Measurements from ENCODE around the gene TUT1. TPM values are rescaled to one million over a fixed set of nuclear protein-coding genes. Genes with fewer than 3 reads are reported as not detected.

The TUT1 gene
- total RNA-seq, 1 experiment from 2014 or later: 20.7 TPM

DNA sequence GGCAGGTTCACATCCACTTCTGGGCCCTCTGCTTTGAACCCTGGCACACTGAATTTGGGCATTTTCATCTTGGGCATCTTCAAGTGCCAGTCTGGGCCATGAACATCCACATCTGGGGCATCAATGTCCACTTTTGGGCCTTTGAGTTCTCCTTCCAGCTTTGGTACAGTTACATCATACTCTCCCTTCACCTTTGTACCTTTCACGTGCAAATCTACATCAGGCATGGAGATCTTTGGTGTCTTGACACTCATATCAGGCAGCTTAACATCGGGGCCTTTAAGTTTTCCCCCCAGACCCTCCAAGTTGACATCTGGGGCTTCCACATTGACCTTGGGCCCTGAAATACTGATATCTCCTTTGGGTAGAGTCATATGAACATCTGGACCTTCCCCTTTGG lies 59.2 kb downstream of the TUT1 start:
- H4K20me1 ChIP-seq (ENCODE audit: control insufficient read depth, insufficient read depth, insufficient read length): no peaks in the 10 kb centered on the region
- H3K4me1 ChIP-seq (ENCODE audit: insufficient read depth, low read length): no peaks in the 10 kb centered on the region
- no peaks in the 10 kb centered on the region for H3K23me2 ChIP-seq (ENCODE audit: insufficient read length, low read depth, low read length, poor library complexity, severe bottlenecking)
- H3K14ac ChIP-seq (ENCODE audit: insufficient read depth, low read length): no peak overlapping the region
- Mint-ChIP-seq H3K27ac (no peak overlapping the region), H3K4me3 (no peak overlapping the region), H3K9me3 (peaks cover 4 to 38% of the 10 kb centered on the region in 2 experiments; a peak in 4 of 5 replicates), H3K4me1 (peaks cover 4 to 9% of the 10 kb centered on the region in 2 experiments), H3K27me3 (ENCODE audit: low read depth) (peaks cover 5% of the 10 kb centered on the region; the same call in 1 of the 2 replicates), H3K36me3 (ENCODE audit: insufficient read depth in 1 of 3, low read depth in 3 of 3) (peaks cover 2 to 45% (median 31%) of the 10 kb centered on the region in 3 experiments; a peak in 5 of 7 replicates)
- no peaks in the 10 kb centered on the region for H3K27me3 ChIP-seq (ENCODE audit: insufficient read depth, low read length)
- no peak overlapping the region for H4K91ac ChIP-seq (ENCODE audit: insufficient read length, low read depth, low read length)
- no peak overlapping the region for H2AK5ac ChIP-seq (ENCODE audit: insufficient read length, low read length)
- H2BK20ac ChIP-seq (ENCODE audit: low read depth, low read length, poor library complexity, severe bottlenecking): no peak overlapping the region
- no CpG with 5 or more reads among the region's 2 CpGs for WGBS (ENCODE audit: extremely low coverage, insufficient read length, low lambda C conversion rate)
- TF ChIP-seq, protein P1, sequence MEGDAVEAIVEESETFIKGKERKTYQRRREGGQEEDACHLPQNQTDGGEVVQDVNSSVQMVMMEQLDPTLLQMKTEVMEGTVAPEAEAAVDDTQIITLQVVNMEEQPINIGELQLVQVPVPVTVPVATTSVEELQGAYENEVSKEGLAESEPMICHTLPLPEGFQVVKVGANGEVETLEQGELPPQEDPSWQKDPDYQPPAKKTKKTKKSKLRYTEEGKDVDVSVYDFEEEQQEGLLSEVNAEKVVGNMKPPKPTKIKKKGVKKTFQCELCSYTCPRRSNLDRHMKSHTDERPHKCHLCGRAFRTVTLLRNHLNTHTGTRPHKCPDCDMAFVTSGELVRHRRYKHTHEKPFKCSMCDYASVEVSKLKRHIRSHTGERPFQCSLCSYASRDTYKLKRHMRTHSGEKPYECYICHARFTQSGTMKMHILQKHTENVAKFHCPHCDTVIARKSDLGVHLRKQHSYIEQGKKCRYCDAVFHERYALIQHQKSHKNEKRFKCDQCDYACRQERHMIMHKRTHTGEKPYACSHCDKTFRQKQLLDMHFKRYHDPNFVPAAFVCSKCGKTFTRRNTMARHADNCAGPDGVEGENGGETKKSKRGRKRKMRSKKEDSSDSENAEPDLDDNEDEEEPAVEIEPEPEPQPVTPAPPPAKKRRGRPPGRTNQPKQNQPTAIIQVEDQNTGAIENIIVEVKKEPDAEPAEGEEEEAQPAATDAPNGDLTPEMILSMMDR (conservative IDR thresholded peaks at IDR 0.05): no peak
- H3K56ac ChIP-seq (ENCODE audit: insufficient read length, low read depth, low read length): no peak overlapping the region
- H3K79me1 ChIP-seq (ENCODE audit: insufficient read depth, low read depth, low read length, poor library complexity, severe bottlenecking): no peaks in the 10 kb centered on the region
- H2AFZ ChIP-seq (ENCODE audit: low read length): no peak overlapping the region
- H3K18ac ChIP-seq (ENCODE audit: insufficient read length, low read depth, low read length): no peak overlapping the region
- H2BK12ac ChIP-seq (ENCODE audit: insufficient read length, low read depth, low read length): no peak overlapping the region
- no peak overlapping the region for H3K4me2 ChIP-seq (ENCODE audit: insufficient read depth, insufficient read length, low read length)
- no peak for DNase-seq
- H3T11ph ChIP-seq (ENCODE audit: low read length): no peak overlapping the region
- no peak overlapping the region for H3K4ac ChIP-seq (ENCODE audit: low read depth, low read length)
- no peaks in the 10 kb centered on the region for H3K9me3 ChIP-seq (ENCODE audit: control insufficient read depth, low read depth, low read length)
- H4K8ac ChIP-seq (replicated peaks; ENCODE audit: insufficient read length, low read depth, low read length): no peak overlapping the region
- H3K27ac ChIP-seq (ENCODE audit: insufficient read length, low read depth, low read length): no peak overlapping the region
- no peak overlapping the region for H3K9ac ChIP-seq (ENCODE audit: extremely low read depth, insufficient read length, low read length)
- no peaks in the 10 kb centered on the region for H3K79me2 ChIP-seq (ENCODE audit: insufficient read depth, low read length)
- H2BK120ac ChIP-seq (ENCODE audit: low read depth, low read length, poor library complexity, severe bottlenecking): no peak overlapping the region
- H4K5ac ChIP-seq (ENCODE audit: insufficient read length, low read depth, low read length): no peak overlapping the region
- no peak overlapping the region for H2BK5ac ChIP-seq (ENCODE audit: insufficient read length, low read length)
- H3K23ac ChIP-seq (ENCODE audit: insufficient read length, low read depth, low read length): no peak overlapping the region
- H2BK15ac ChIP-seq (ENCODE audit: low read depth, low read length): no peak overlapping the region

Small RNA genes lying within 50 kb of the gene (microRNA-seq; reads per million reads assigned to microRNA genes)
- not detected for gene MIR6747 (ENCODE audit: borderline microRNAs expressed)

Other genes with a start within 250 kb of the TUT1 start
- gene SCGB1A1, start 172.5 kb downstream of the TUT1 start, total RNA-seq (2021): not detected in 2 replicates
- 13.9 and 15.2 TPM in 2 replicates for gene AHNAK, start 44.7 kb downstream of the TUT1 start, total RNA-seq (2021)
- gene EEF1G, start 17.6 kb downstream of the TUT1 start, total RNA-seq (2021): 1,790 and 1,800 TPM in 2 replicates
- 143 and 149 TPM in 2 replicates for gene MTA2, start 10.3 kb upstream of the TUT1 start, total RNA-seq (2021)
- 35.3 and 40.6 TPM in 2 replicates for gene EML3, start 21.3 kb upstream of the TUT1 start, total RNA-seq (2021)
- gene ROM1, start 21.7 kb upstream of the TUT1 start, total RNA-seq (2021): 0.79 and 1.0 TPM in 2 replicates
- 30.6 and 30.8 TPM in 2 replicates for gene B3GAT3, start 30.5 kb upstream of the TUT1 start, total RNA-seq (2021)
- gene GANAB, start 55.1 kb upstream of the TUT1 start, total RNA-seq (2021): 387 TPM in 2 replicates
- gene INTS5, start 61.8 kb upstream of the TUT1 start, total RNA-seq (2021): 40.0 and 41.6 TPM in 2 replicates
- gene C11orf98, start 73.7 kb upstream of the TUT1 start, total RNA-seq (2021): 139 and 150 TPM in 2 replicates
- 49.2 and 51.5 TPM in 2 replicates for gene CSKMT, start 73.8 kb upstream of the TUT1 start, total RNA-seq (2021)
- gene UQCC3, start 80.2 kb upstream of the TUT1 start, total RNA-seq (2021): 11.1 and 12.3 TPM in 2 replicates
- gene LBHD1, start 80.7 kb upstream of the TUT1 start, total RNA-seq (2021): 9.1 and 10.4 TPM in 2 replicates
- 110 and 118 TPM in 2 replicates for gene UBXN1, start 87.5 kb upstream of the TUT1 start, total RNA-seq (2021)
- 0.59 and 0.79 TPM in 2 replicates for gene LRRN4CL, start 98.0 kb upstream of the TUT1 start, total RNA-seq (2021)
- 68.4 and 77.4 TPM in 2 replicates for gene BSCL2, start 115.9 kb upstream of the TUT1 start, total RNA-seq (2021)
- gene GNG3, start 116.2 kb upstream of the TUT1 start, total RNA-seq (2021): 3.2 and 3.4 TPM in 2 replicates
- gene HNRNPUL2, start 135.9 kb upstream of the TUT1 start, total RNA-seq (2021): 40.6 and 43.5 TPM in 2 replicates
- 31.6 and 33.4 TPM in 2 replicates for gene TTC9C, start 137.0 kb upstream of the TUT1 start, total RNA-seq (2021)
- gene ZBTB3, start 162.6 kb upstream of the TUT1 start, total RNA-seq (2021): 39.7 and 43.4 TPM in 2 replicates
- 126 and 129 TPM in 2 replicates for gene POLR2G, start 170.1 kb upstream of the TUT1 start, total RNA-seq (2021)
- gene TAF6L, start 179.9 kb upstream of the TUT1 start, total RNA-seq (2021): 37.7 and 44.2 TPM in 2 replicates
- gene TMEM179B, start 195.9 kb upstream of the TUT1 start, total RNA-seq (2021): 25.0 and 25.5 TPM in 2 replicates
- 21.7 and 22.2 TPM in 2 replicates for gene TMEM223, start 200.5 kb upstream of the TUT1 start, total RNA-seq (2021)
- gene NXF1, start 213.9 kb upstream of the TUT1 start, total RNA-seq (2021): 65.5 and 69.0 TPM in 2 replicates
- gene STX5, start 240.5 kb upstream of the TUT1 start, total RNA-seq (2021): 33.5 and 34.7 TPM in 2 replicates
- 0.53 and 1.2 TPM in 2 replicates for gene TEX54, start 241.3 kb upstream of the TUT1 start, total RNA-seq (2021)
- gene WDR74, start 248.1 kb upstream of the TUT1 start, total RNA-seq (2021): 121 and 124 TPM in 2 replicates

All from H9 (cell line).